Ovary (tissue), 3 donors: ENCODE measurements around the gene NPAS3.

ENCODE experiments used
- CTCF ChIP-seq, 3 donors: fragments of 450-650 bp in 2 of 3; fragments of 200-600 bp in 1 of 3; IDR thresholded peaks; one replicate each; pipeline versions ENCODE4 v1.5.1 to v1.8.0; 2016 to 2022; ENCODE audit warnings: antibody characterized with exemption in 3 of 3, mild to moderate bottlenecking in 1 of 3
- POLR2A ChIP-seq: fragments of 450-650 bp; IDR thresholded peaks from one replicate; pipeline ENCODE4 v1.6.1; 2017; ENCODE audit warnings: antibody characterized with exemption, mild to moderate bottlenecking, moderate library complexity
- donor health status: DM: no; HTN: no; CAD: no.

- TF ChIP-seq CTCF (IDR thresholded peaks at IDR 0.05) (no peak), POLR2A (no peak)
Observed at GRCh38 chr14:33134162-33134561, 195.5 kb downstream of the NPAS3 start.
